Heart left ventricle (tissue), 13 donors: ENCODE measurements around the gene KDM7A.

Source experiments
- CTCF ChIP-seq, 12 donors: fragments of 200-600 bp; sonication (generic) in 4 of 12; IDR thresholded peaks; one replicate each; pipeline versions ENCODE4 v1.5.0 to v1.8.0; 2018 to 2022; ENCODE audit warnings: antibody characterized with exemption in 12 of 12, mild to moderate bottlenecking in 5 of 12
- POLR2A ChIP-seq, 2 donors: fragments of 450-650 bp; IDR thresholded peaks; one replicate each; pipeline ENCODE4 v1.6.1; 2017; ENCODE audit warnings: antibody characterized with exemption in 2 of 2, mild to moderate bottlenecking in 2 of 2, moderate library complexity in 2 of 2
- donor health status: ischemic (EF 13 %, LVEDD 7.1; RV severe dilation, severe dysfunction).
- donor health status: DM: no; HTN: yes; CAD: no.
- donor health status: DM: no; HTN: no; CAD: no.
- donor health status: ischemic (EF 25% LVEDD 6.9; RV normal size, moderate dysfunction).
- donor health status: ischemic (EF 25% LVEDD 5.7; RV mildly dilated, moderate dysfunction).
- donor health status: ischemic (EF 35%, LVEDD 5.7; RV mildly dilated, moderate dysfunction).
- donor health status: nonischemic (EF 11% LVEDD 7.7; RV severe dilation, severe dysfunction).
- donor health status: DM: yes; HTN: yes; CAD: no.
- donor health status: PGD.
- donor health status: ischemic (EF 29% LVEDD 5.4; RV normal size, mild dysfunction).
- donor health status: nonischemic (EF 23%, LVEDD 6.1; RV moderate dilation, normal function).

DNA sequence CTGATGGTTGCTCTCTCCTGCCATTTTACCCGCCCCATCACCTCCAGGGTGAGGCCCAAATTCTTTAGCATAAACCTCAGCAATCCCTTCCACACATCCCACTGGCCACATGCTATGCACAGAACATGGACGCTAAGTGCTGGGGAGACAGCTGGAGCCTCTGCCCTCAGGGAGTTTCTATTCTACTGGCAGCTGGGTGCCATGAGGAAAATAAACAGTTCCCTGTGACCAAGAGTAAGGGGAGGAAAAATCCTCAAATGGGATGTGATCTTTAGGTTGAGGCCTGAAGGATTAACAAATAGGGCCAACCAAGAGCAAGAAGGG lies 115.2 kb downstream of the KDM7A start:
- TF ChIP-seq POLR2A (IDR thresholded peaks at IDR 0.05): no peak
- TF ChIP-seq CTCF (IDR thresholded peaks at IDR 0.05): no peak
